ENCODE data around the gene HYAL2. TPM values are rescaled to one million over a fixed set of nuclear protein-coding genes. Genes with fewer than 3 reads are reported as not detected.

The HYAL2 gene
- total RNA-seq, 4 donors from 2014 or later, result 112 to 289 (median 166) TPM

DNA sequence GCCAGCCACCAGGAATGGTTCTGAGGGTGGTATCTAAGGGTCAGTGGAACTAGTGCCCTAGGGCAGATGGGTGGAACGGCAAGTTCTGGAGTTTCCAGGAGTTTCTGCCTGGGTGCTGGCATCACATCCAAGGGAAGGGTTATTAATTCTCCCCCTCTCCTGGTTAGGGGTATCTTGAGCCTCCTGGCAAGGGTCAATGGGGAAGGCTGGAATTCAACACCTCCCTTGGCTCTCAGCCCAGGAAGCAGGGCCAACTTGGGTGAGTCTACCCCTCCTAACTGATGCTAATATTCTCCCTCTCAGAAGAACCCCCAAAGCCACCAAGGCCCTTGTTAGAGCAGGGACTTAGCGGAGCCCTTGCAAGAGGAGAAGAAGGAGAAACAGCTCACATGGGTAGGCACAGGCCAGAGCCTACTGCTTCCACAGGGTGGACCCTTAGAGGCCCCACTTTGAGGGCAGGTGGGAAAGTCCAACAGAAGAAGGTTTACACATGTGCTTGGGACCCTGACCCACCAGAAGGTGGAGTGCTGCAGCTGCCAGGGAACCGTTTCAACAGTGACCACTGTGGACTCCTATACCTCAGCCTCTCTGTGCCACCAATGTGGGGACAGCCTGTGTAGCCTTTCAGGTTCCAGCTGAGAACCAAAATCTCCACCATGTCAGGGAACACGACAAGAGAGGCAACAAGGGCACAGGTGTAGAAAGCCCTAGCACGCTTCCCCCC, 33.4 kb upstream of the HYAL2 start:
- no peak overlapping the region for H3K27ac ChIP-seq
- intact Hi-C loops (cut with DNase I; ENCODE audit: low total_unique reads), result no loop called here
- no peaks in the 10 kb centered on the region for H3K9me3 ChIP-seq
- no peaks in the 10 kb centered on the region for H3K27me3 ChIP-seq
- no peak for TF ChIP-seq POLR2A (IDR thresholded peaks at IDR 0.05)
- TF ChIP-seq, protein P1, sequence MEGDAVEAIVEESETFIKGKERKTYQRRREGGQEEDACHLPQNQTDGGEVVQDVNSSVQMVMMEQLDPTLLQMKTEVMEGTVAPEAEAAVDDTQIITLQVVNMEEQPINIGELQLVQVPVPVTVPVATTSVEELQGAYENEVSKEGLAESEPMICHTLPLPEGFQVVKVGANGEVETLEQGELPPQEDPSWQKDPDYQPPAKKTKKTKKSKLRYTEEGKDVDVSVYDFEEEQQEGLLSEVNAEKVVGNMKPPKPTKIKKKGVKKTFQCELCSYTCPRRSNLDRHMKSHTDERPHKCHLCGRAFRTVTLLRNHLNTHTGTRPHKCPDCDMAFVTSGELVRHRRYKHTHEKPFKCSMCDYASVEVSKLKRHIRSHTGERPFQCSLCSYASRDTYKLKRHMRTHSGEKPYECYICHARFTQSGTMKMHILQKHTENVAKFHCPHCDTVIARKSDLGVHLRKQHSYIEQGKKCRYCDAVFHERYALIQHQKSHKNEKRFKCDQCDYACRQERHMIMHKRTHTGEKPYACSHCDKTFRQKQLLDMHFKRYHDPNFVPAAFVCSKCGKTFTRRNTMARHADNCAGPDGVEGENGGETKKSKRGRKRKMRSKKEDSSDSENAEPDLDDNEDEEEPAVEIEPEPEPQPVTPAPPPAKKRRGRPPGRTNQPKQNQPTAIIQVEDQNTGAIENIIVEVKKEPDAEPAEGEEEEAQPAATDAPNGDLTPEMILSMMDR (IDR thresholded peaks at IDR 0.05), result no peak
- no peaks in the 10 kb centered on the region for H3K36me3 ChIP-seq
- no peak overlapping the region for H3K4me3 ChIP-seq
- H3K4me1 ChIP-seq, result peaks cover 16 to 35% of the 10 kb centered on the region in 2 donors
- no peak for DNase-seq

DNA sequence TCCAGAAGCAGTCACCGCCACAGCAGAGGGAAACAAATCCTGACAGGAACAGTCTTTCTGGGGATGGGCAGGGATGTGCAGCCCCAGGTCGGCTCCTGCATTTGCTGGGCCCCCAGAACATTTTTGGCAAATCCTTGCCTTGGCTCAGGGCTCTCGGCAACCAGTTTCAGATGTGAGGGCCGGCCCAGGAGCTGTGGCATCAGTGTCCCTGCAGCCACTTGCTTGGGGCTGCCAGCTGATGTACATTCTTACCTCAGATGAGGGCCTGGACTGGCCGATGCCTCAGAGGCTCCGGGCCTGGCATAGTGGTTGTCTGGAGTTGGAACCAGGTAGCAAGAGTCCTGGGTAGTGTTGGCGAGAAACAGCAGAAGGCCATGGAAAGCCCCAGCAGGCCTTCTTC, 32.3 kb upstream of the HYAL2 start:
- DNase-seq, result no peak
- Histone ChIP-seq H3K9me3 (no peaks in the 10 kb centered on the region), H3K27ac (no peak overlapping the region), H3K4me3 (no peak overlapping the region), H3K4me1 (peaks cover 16 to 37% of the 10 kb centered on the region in 2 donors), H3K27me3 (no peaks in the 10 kb centered on the region), H3K36me3 (no peaks in the 10 kb centered on the region)
- intact Hi-C loops (cut with DNase I; ENCODE audit: low total_unique reads), result no loop called here
- no peak for TF ChIP-seq POLR2A (IDR thresholded peaks at IDR 0.05)
- TF ChIP-seq, protein P1 (IDR thresholded peaks at IDR 0.05), result no peak

DNA sequence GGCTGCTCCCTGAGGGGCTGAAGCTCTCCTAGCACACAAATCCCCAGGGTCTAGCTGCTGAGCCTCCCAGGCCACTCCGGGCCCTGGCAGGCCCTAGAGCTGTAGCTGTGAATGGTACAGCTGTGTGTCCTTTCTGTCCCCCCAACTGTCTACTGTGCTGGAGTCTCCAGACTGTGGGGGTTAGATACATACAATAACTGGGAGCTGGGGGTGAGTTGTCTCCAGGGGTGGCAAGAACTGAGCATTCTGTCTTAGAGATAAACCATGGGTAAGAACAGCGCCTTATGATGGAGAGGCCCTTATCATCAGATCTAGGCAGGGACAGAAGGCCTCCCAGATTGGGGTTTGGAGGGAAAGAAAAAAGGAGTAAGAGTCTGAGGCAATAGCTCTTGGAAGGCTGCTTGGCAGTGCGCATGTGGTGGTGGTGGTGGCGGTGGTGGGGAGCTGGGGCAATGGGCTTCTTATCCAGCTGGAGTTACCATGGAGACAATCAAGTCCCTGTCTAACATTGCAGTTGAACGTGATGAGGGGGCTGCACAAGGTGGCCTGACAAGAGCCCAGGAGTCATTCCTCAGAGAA, 31.7 kb upstream of the HYAL2 start:
- Histone ChIP-seq H3K36me3 (no peaks in the 10 kb centered on the region), H3K9me3 (no peaks in the 10 kb centered on the region), H3K27ac (no peak overlapping the region), H3K27me3 (no peaks in the 10 kb centered on the region), H3K4me1 (peaks cover 16 to 42% of the 10 kb centered on the region in 2 donors), H3K4me3 (no peak overlapping the region)
- no peak for TF ChIP-seq POLR2A (IDR thresholded peaks at IDR 0.05)
- intact Hi-C loops (cut with DNase I; ENCODE audit: low total_unique reads), result no loop called here
- no peak for DNase-seq

DNA sequence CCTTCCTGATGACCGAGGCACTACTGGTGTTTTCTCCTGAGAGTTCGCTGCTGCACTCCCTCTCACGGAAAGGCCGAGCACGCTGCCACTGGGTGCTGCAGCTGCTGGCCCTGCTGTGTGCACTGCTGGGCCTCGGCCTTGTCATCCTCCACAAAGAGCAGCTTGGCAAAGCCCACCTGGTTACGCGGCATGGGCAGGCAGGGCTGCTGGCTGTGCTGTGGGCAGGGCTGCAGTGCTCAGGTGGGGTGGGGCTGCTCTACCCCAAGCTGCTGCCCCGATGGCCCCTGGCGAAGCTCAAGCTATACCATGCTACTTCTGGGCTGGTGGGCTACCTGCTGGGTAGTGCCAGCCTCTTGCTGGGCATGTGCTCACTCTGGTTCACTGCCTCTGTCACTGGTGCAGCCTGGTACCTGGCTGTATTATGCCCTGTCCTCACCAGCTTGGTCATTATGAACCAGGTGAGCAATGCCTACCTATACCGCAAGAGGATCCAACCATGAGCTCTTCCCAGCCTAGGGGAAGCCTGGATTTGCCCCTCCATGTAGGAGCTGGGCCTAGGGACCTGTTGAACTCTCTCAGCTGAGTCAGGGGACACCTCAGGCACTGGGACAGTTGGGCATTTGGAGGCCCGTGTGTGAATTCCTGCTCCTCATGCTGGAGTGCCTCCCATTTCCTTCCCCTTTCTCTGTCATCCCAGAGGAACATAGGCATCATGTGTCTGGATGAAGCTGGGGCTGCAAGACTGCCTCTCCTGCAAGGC, 30.9 kb upstream of the HYAL2 start:
- TF ChIP-seq, protein P1 (IDR thresholded peaks at IDR 0.05), result no peak
- TF ChIP-seq POLR2A (IDR thresholded peaks at IDR 0.05), result no peak
- H3K36me3 ChIP-seq, result no peaks in the 10 kb centered on the region
- no peaks in the 10 kb centered on the region for H3K27me3 ChIP-seq
- peaks cover 16 to 39% of the 10 kb centered on the region in 2 donors for H3K4me1 ChIP-seq
- no peak for DNase-seq
- intact Hi-C loops (cut with DNase I; ENCODE audit: low total_unique reads), result no loop called here
- H3K4me3 ChIP-seq, result no peak overlapping the region
- H3K27ac ChIP-seq, result no peak overlapping the region
- H3K9me3 ChIP-seq, result no peaks in the 10 kb centered on the region

DNA sequence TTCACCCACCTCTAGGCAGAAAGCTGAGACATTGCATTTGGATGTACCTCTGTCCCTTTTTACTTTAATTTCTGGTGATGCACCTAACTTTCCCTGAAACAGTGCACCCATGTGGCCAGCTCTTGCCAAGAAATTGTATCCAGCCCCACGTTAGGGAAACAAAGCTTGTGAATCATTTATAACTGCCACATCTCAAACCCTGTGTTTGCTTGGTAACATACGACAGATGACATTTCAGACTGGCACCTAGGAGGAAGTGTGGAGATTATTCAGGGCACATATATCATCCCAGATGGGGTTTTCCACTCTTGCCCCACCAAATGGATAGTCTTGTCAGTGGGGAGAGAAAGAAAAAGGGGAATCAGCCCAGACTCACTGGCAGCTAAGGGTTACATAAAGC, 30.2 kb upstream of the HYAL2 start:
- H3K27ac ChIP-seq, result no peak overlapping the region
- no peaks in the 10 kb centered on the region for H3K27me3 ChIP-seq
- no peak overlapping the region for H3K4me3 ChIP-seq
- intact Hi-C loops (cut with DNase I; ENCODE audit: low total_unique reads), result no loop called here
- H3K4me1 ChIP-seq, result peaks cover 10 to 33% of the 10 kb centered on the region in 2 donors
- TF ChIP-seq, protein P1 (IDR thresholded peaks at IDR 0.05), result no peak
- no peak for TF ChIP-seq POLR2A (IDR thresholded peaks at IDR 0.05)
- no peak for DNase-seq
- H3K9me3 ChIP-seq, result no peaks in the 10 kb centered on the region
- no peaks in the 10 kb centered on the region for H3K36me3 ChIP-seq

Data from uterus (tissue), 4 donors.